Neural cell (in vitro differentiated cells): ENCODE data around the gene SPRING1. TPM values are rescaled to one million over a fixed set of nuclear protein-coding genes. Genes with fewer than 3 reads are reported as not detected.

Experiments used
- H2AFZ ChIP-seq: fragments of 200-600, 300-800 bp; sonication (generic), shearing (Covaris generic); 2 replicates; pipeline ENCODE4 v1.6.0; 2014; ENCODE audit warnings: low read depth, mild to moderate bottlenecking, antibody characterized with exemption, low read length, moderate library complexity
- H3F3A ChIP-seq: fragments of 200-600 bp; shearing (Covaris generic); 2 replicates; pipeline ENCODE4 v1.6.1; 2016; ENCODE audit warnings: mild to moderate bottlenecking, moderate library complexity, mixed read lengths, antibody characterized with exemption, low read length; ENCODE audit not compliant: insufficient read depth, poor library complexity, severe bottlenecking
- H3K27ac ChIP-seq: fragments of 200-600, 300-800 bp; sonication (generic), shearing (Covaris generic); 2 replicates; pipeline ENCODE4 v1.5.1; 2014; ENCODE audit warnings: mild to moderate bottlenecking, low read length, moderate library complexity
- H3K27me3 ChIP-seq: fragments of 300-800, 200-600 bp; sonication (generic), shearing (Covaris generic); 2 replicates; pipeline ENCODE4 v1.6.0; 2014; ENCODE audit warnings: mild to moderate bottlenecking, low read depth, low read length, moderate library complexity; ENCODE audit not compliant: insufficient read depth
- H3K36me3 ChIP-seq: fragments of 300-800, 200-600 bp; sonication (generic), shearing (Covaris generic); 2 replicates; pipeline ENCODE4 v1.5.1; 2014; ENCODE audit warnings: mild to moderate bottlenecking, antibody characterized with exemption, low read length, moderate library complexity; ENCODE audit not compliant: insufficient read depth
- H3K4me2 ChIP-seq: fragments of 300-800, 200-600 bp; sonication (generic), shearing (Covaris generic); 2 replicates; pipeline ENCODE4 v1.6.0; 2014; ENCODE audit warnings: mild to moderate bottlenecking, low read length
- H3K4me3 ChIP-seq: fragments of 300-800, 200-600 bp; sonication (generic), shearing (Covaris generic); 2 replicates; pipeline ENCODE4 v1.5.1; 2014; ENCODE audit warnings: mild to moderate bottlenecking, low read length, moderate library complexity
- H3K79me2 ChIP-seq: fragments of 200-600 bp; shearing (Covaris generic); replicated peaks from 2 replicates; pipeline ENCODE4 v1.6.0; 2014; ENCODE audit warnings: mild to moderate bottlenecking, low read length, moderate library complexity; ENCODE audit not compliant: insufficient read depth
- H3K9ac ChIP-seq: fragments of 300-800, 200-600 bp; sonication (generic), shearing (Covaris generic); 2 replicates; pipeline ENCODE4 v1.6.1; 2016; ENCODE audit warnings: mild to moderate bottlenecking, low read length, mixed read lengths
- H3K9me2 ChIP-seq: fragments of 200-600 bp; shearing (Covaris generic); 2 replicates; pipeline ENCODE4 v1.6.1; 2016; ENCODE audit warnings: mild to moderate bottlenecking, low read length, mixed read lengths; ENCODE audit not compliant: insufficient read depth
- H3K9me3 ChIP-seq: fragments of 200-600, 300-800 bp; sonication (generic), shearing (Covaris generic); 2 replicates; pipeline ENCODE4 v1.6.1; 2016; ENCODE audit warnings: mild to moderate bottlenecking, mixed run types, low read length, moderate library complexity, mixed read lengths
- H4K20me1 ChIP-seq: fragments of 200-600 bp; shearing (Covaris generic); 2 replicates; pipeline ENCODE4 v1.6.1; 2016; ENCODE audit warnings: mild to moderate bottlenecking, mixed run types; ENCODE audit not compliant: insufficient read depth
- EP300 ChIP-seq: fragments of 450-650 bp; conservative IDR thresholded peaks from 2 replicates; pipeline ENCODE4 v1.6.1; 2014; ENCODE audit warnings: antibody characterized with exemption, mild to moderate bottlenecking, moderate library complexity; ENCODE audit not compliant: poor library complexity, severe bottlenecking
- EZH2 ChIP-seq: fragments of 200-600, 300-800 bp; shearing (Covaris generic), sonication (generic); IDR thresholded peaks from 2 replicates; pipeline ENCODE4 v1.6.1; 2014; ENCODE audit warnings: antibody characterized with exemption, low read length, borderline replicate concordance, mild to moderate bottlenecking; ENCODE audit not compliant: insufficient read depth, poor library complexity, severe bottlenecking
- MXI1 ChIP-seq: fragments of 450-650 bp; conservative IDR thresholded peaks from 2 replicates; pipeline ENCODE4 v1.6.1; 2014; ENCODE audit warnings: antibody characterized with exemption, mild to moderate bottlenecking; ENCODE audit not compliant: poor library complexity, severe bottlenecking
- POLR2AphosphoS5 ChIP-seq: IDR thresholded peaks from 2 replicates; pipeline ENCODE4 v1.6.1; 2012
- RAD21 ChIP-seq: fragments of 450-650 bp; conservative IDR thresholded peaks from 2 replicates; pipeline ENCODE4 v1.6.1; 2014; ENCODE audit warnings: antibody characterized with exemption, mild to moderate bottlenecking, moderate library complexity
- REST ChIP-seq: IDR thresholded peaks from 2 replicates; pipeline ENCODE4 v1.6.1; 2012; ENCODE audit warnings: borderline replicate concordance
- SMC3 ChIP-seq: fragments of 450-650 bp; conservative IDR thresholded peaks from 2 replicates; pipeline ENCODE4 v1.6.1; 2014; ENCODE audit warnings: antibody characterized with exemption, mild to moderate bottlenecking, moderate library complexity; ENCODE audit not compliant: poor library complexity
- TAF1 ChIP-seq: IDR thresholded peaks from 2 replicates; pipeline ENCODE4 v1.6.1; 2012; ENCODE audit warnings: low read depth
- polyA plus RNA-seq: library from polyadenylated mRNA; depleted of rRNA; stranded (reverse); fragments of >200 nt; gene quantifications from 2 replicates; pipeline ENCODE4 v1.2.3, GENCODE V29; 2014
- TF ChIP-seq, protein P1 (sequence below): fragments of 450-650 bp; IDR thresholded peaks from 2 replicates; pipeline ENCODE4 v1.5.1; 2014; ENCODE audit warnings: antibody characterized with exemption, mild to moderate bottlenecking, moderate library complexity; ENCODE audit not compliant: poor library complexity, severe bottlenecking

Gene SPRING1
- polyA plus RNA-seq, 1 donor from 2014 or later: 48.1 TPM

DNA sequence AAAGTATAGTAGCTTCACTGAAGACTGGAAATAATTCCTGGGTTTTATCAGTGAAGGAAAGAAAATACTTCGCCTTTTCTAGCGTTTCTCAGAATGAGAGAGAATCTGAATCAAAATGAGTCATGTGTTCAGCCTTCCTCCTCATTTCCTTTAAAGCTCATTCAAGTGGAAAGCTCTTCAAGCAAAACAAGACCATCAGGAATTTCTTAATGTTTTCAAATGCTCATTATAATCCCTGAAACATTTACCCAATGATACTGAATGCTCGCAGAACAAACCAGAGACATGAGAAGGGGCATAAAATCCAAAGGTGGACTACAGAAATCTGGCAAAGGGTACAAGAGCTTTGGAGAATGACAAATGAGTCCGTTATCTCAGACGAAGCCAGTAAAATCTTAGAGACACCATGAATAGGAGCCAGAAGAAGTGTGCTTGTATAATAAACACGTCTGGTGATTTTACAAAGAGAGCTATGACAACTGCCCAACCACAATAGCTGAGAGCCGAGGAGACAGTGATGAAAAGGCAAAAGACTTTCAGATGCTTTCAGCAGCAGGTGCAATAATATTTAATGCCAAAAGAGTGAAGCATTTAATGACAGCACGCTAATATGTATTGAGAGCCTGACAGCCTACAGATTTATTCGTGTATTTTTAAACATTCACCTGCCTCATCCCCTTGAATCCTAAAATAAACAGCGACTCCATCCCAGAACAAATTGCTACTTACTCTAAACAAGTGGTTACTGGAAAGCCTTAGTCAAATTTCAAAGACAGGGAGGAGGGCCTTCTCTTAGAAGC is 19.0 kb downstream of the SPRING1 start:
- Histone ChIP-seq H4K20me1 (no peaks in the 10 kb centered on the region), H3K4me2 (peak overlapping the region; percentile 39), H3K9me3 (no peaks in the 10 kb centered on the region), H3K9me2 (no peaks in the 10 kb centered on the region), H2AFZ (no peak overlapping the region), H3K79me2 (no peaks in the 10 kb centered on the region), H3K4me3 (peak overlapping the region; percentile 45), H3K27me3 (no peaks in the 10 kb centered on the region), H3K36me3 (peaks cover 13% of the 10 kb centered on the region), H3K27ac (peak overlapping the region; percentile 58), H3F3A (peaks cover 6% of the 10 kb centered on the region), H3K9ac (peak overlapping the region; percentile 27)
- TF ChIP-seq EP300: no peak
- TF ChIP-seq, protein P1, sequence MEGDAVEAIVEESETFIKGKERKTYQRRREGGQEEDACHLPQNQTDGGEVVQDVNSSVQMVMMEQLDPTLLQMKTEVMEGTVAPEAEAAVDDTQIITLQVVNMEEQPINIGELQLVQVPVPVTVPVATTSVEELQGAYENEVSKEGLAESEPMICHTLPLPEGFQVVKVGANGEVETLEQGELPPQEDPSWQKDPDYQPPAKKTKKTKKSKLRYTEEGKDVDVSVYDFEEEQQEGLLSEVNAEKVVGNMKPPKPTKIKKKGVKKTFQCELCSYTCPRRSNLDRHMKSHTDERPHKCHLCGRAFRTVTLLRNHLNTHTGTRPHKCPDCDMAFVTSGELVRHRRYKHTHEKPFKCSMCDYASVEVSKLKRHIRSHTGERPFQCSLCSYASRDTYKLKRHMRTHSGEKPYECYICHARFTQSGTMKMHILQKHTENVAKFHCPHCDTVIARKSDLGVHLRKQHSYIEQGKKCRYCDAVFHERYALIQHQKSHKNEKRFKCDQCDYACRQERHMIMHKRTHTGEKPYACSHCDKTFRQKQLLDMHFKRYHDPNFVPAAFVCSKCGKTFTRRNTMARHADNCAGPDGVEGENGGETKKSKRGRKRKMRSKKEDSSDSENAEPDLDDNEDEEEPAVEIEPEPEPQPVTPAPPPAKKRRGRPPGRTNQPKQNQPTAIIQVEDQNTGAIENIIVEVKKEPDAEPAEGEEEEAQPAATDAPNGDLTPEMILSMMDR: no peak
- no peak for TF ChIP-seq REST
- TF ChIP-seq RAD21: no peak
- no peak for TF ChIP-seq TAF1
- no peak for TF ChIP-seq EZH2
- no peak for TF ChIP-seq MXI1
- no peak for TF ChIP-seq POLR2AphosphoS5
- no peak for TF ChIP-seq SMC3

DNA sequence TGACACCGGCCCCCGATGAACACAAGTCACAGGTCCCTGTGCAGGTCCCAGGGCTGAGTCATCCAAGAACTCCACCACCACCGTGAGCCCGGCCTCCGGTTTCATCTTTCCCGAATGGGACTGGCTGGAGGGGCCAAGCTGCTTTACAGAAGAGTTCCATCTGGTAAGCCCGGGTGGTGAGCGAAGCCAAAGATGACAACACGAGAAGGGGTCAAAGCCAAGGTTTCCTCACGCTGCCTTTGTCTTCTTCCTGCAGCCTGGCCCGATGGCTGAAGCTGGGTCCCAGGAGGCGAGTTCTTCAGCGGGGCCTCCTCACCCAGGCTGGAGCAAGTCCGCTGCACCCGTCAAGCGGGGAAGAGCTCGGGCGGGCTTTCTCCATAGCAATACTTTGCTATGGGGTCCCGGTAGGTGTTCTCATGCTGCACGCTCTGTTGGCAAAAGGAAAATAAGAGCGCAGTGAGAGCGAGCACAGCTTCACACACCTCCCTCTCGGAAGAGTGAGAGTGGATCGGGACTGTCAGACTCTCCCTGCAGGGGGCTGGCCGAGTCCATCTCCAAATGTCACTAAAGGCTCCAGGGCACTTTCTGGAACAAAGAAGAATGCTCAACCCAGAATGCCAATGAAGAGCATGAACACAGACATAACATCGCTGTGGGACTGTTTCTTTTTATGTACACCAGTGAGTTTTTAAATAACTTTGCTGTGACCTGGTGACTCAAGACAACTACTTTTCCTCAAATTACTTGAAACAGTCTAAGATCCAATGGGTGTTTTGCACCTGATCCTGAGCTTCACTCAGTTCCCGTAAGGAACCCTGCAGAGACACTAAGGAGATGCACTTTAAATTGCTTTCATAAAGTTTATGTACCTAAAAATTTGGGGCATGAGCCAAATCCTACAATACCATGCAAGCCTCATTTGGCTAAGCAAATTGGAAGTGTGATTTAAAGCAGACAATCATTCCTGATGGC is 20.1 kb downstream of the SPRING1 start:
- Histone ChIP-seq H3K27me3 (no peaks in the 10 kb centered on the region), H3K4me3 (peak overlapping the region; percentile 45), H3K4me2 (peak overlapping the region; percentile 39), H4K20me1 (no peaks in the 10 kb centered on the region), H3K27ac (peak overlapping the region; percentile 58), H2AFZ (no peak overlapping the region), H3K9me2 (no peaks in the 10 kb centered on the region), H3K36me3 (peaks cover 13% of the 10 kb centered on the region), H3K9me3 (no peaks in the 10 kb centered on the region), H3K79me2 (no peaks in the 10 kb centered on the region), H3K9ac (no peak overlapping the region), H3F3A (peaks cover 6% of the 10 kb centered on the region)
- TF ChIP-seq EZH2 (no peak), MXI1 (no peak), POLR2AphosphoS5 (no peak), EP300 (no peak), RAD21 (no peak), SMC3 (no peak), REST (no peak), TAF1 (no peak)
- TF ChIP-seq, protein P1: no peak
